Upper lobe of left lung (tissue), 6 donors: ENCODE data around the gene ZNF492. TPM values are rescaled to one million over a fixed set of nuclear protein-coding genes. Genes with fewer than 3 reads are reported as not detected.
"Not testable (repeated sequence)": the region's sequence is repeated elsewhere in the genome, so short reads cannot be mapped to it uniquely, and the experiment has no call there.

Experiments used
- ATAC-seq, 2 donors: fragments of 200-7000 bp; cut with Tn5 transposase; one replicate each; pipeline ENCODE4 v1.9.1; 2022; ENCODE audit warnings: mild to moderate bottlenecking in 2 of 2, moderate library complexity in 2 of 2; ENCODE audit not compliant: low FRiP score in 2 of 2
- DNase-seq, 2 donors: peaks; one replicate each; pipeline ENCODE4 v3.0.0-alpha.2; 2019 to 2020
- H3K27ac ChIP-seq, 4 donors: fragments of 200-600 bp; sonication (generic); one replicate each; pipeline ENCODE4 v1.5.1; 2016 to 2019
- H3K27me3 ChIP-seq, 4 donors: fragments of 200-600 bp; sonication (generic); one replicate each; pipeline ENCODE4 v1.5.1; 2017 to 2019
- H3K36me3 ChIP-seq, 4 donors: fragments of 200-600 bp; sonication (generic); one replicate each; pipeline ENCODE4 v1.5.1; 2016 to 2019
- H3K4me1 ChIP-seq, 4 donors: fragments of 200-600 bp; sonication (generic); one replicate each; pipeline ENCODE4 v1.5.1; 2018 to 2019
- H3K4me3 ChIP-seq, 4 donors: fragments of 200-600 bp; sonication (generic); one replicate each; pipeline ENCODE4 v1.5.1; 2017 to 2019; ENCODE audit warnings: mild to moderate bottlenecking in 2 of 4, moderate library complexity in 1 of 4
- H3K9me3 ChIP-seq, 4 donors: fragments of 200-600 bp; sonication (generic); one replicate each; pipeline ENCODE4 v1.5.1; 2018 to 2019
- CTCF ChIP-seq, 6 experiments: fragments of 450-650 bp in 4 of 6; fragments of 200-600 bp in 2 of 6; sonication (generic) in 2 of 6; IDR thresholded peaks; one replicate each; pipeline ENCODE4 v1.5.1; 2016 to 2019; ENCODE audit warnings: antibody characterized with exemption in 6 of 6
- EP300 ChIP-seq, 4 donors: sonication (generic); formaldehyde crosslinking; IDR thresholded peaks; one replicate each; pipeline ENCODE4 v1.5.1; 2017; ENCODE audit warnings: antibody characterized with exemption in 4 of 4, control low read depth in 2 of 4
- POLR2A ChIP-seq, 4 donors: fragments of 450-650 bp; IDR thresholded peaks; one replicate each; pipeline ENCODE4 v1.5.1; 2016 to 2017; ENCODE audit warnings: antibody characterized with exemption in 4 of 4, mild to moderate bottlenecking in 2 of 4
- POLR2AphosphoS5 ChIP-seq, 2 donors: sonication (generic); formaldehyde crosslinking; IDR thresholded peaks; one replicate each; pipeline ENCODE4 v1.5.1; 2017; ENCODE audit warnings: antibody characterized with exemption in 2 of 2
- WGBS, 2 donors: methylation state at CpG; one replicate each; pipeline ENCODE4 v1.1.5; 2017 to 2018; 5-methylcytosine and 5-hydroxymethylcytosine counted together
- total RNA-seq, 6 donors: library from RNA; depleted of rRNA in 4 of 6; stranded (reverse); fragments of >200 nt in 4 of 6; gene quantifications; one replicate each; pipeline versions ENCODE4 v1.1.0 to v1.2.1, GENCODE V29; 2016 to 2021
- donor health status: DM: no; HTN: no; CAD: no; lungs with moderate emphysema.
- donor health status: DM: no; HTN: yes; CAD: no; lungs with severe emphysema.

ZNF492 gene
- total RNA-seq, 6 donors from 2014 or later, result 0.15 to 2.1 (median 0.40) TPM; not detected in 2

DNA sequence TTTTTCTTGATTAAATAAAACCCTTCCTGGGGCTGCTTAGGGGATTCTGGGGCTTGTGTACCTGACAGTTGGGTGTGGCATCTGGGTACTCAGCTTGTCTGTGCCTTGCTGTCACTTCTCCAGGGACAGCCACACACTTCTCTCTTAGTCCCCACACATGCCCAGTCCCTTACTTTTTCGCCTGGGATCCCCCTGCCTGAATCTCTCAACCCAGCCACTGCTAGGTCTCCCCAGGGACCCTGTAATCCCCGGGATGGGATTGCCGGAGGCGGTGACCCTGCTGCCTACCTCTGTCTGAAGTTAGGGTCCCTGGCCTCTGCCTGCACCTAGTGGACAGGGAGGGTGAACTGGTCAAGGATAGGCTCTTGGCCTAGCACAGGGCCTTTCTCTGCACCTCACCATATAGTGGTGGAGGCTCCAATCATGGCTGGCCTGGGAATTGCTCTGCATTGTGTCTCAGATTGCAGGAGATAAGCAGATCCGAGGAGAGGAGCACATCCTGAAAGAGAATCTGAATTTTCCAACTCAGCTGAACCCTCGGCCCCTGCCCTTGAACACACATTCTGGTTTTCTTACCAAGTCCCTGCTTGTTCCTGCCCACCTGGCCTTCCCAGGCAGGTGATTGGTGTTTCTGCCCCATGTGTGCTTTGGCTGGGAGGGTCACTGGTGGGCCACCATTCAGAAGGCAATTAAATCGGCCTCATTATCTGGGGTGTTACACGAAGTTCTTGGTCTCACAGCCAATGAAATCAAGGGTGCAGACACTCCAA lies 8.7 kb upstream of the ZNF492 start:
- H3K27me3 ChIP-seq, result peaks cover 0 to 10% (median 0%) of the 10 kb centered on the region in 4 donors
- DNase-seq, result peak in 1 of 2 donors; percentile 12
- H3K9me3 ChIP-seq, result peaks cover 0 to 19% (median 0%) of the 10 kb centered on the region in 4 donors
- ATAC-seq, result no peak
- no peak for TF ChIP-seq EP300 (IDR thresholded peaks at IDR 0.05)
- TF ChIP-seq CTCF (IDR thresholded peaks at IDR 0.05), result no peak
- TF ChIP-seq POLR2A (IDR thresholded peaks at IDR 0.05), result no peak
- no peak for TF ChIP-seq POLR2AphosphoS5 (IDR thresholded peaks at IDR 0.05)
- H3K36me3 ChIP-seq, result no peaks in the 10 kb centered on the region
- peaks cover 0 to 9% (median 3%) of the 10 kb centered on the region in 4 donors for H3K4me1 ChIP-seq
- no peak overlapping the region for H3K27ac ChIP-seq
- H3K4me3 ChIP-seq, result no peak overlapping the region
- WGBS, 2 donors, result 73 to 77% methylated on average over 8 of the region's 8 CpGs

DNA sequence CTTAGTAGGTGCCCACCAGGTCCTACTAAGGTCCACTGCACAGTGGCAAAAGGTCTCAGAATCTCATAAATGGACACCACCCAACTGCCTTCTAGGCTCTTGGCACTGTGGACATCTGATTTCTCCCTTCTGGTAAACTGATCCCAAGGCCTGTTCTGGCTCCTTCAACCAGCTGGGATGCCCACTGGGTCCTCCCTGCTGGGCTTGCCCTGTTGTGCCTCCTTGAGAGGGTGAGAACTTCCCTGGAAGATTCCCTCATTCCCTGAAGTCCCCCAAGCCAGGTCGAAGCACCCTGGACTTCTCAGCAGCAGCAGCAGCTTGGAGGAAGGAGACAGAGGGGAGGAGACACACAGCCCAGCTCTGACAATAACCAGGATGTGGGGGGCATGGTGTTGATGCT lies 6.6 kb upstream of the ZNF492 start:
- 71 to 80% methylated on average over 1 of the region's 1 CpG for WGBS, 2 donors
- Histone ChIP-seq H3K4me1 (peaks cover 0 to 9% (median 3%) of the 10 kb centered on the region in 4 donors), H3K36me3 (no peaks in the 10 kb centered on the region), H3K9me3 (peaks cover 0 to 19% (median 0%) of the 10 kb centered on the region in 4 donors), H3K27ac (no peak overlapping the region), H3K27me3 (peaks cover 0 to 10% (median 0%) of the 10 kb centered on the region in 4 donors), H3K4me3 (no peak overlapping the region)
- ATAC-seq (no peak), DNase-seq (no peak)
- TF ChIP-seq CTCF (IDR thresholded peaks at IDR 0.05) (no peak), POLR2AphosphoS5 (IDR thresholded peaks at IDR 0.05) (no peak), EP300 (IDR thresholded peaks at IDR 0.05) (no peak), POLR2A (IDR thresholded peaks at IDR 0.05) (no peak)

DNA sequence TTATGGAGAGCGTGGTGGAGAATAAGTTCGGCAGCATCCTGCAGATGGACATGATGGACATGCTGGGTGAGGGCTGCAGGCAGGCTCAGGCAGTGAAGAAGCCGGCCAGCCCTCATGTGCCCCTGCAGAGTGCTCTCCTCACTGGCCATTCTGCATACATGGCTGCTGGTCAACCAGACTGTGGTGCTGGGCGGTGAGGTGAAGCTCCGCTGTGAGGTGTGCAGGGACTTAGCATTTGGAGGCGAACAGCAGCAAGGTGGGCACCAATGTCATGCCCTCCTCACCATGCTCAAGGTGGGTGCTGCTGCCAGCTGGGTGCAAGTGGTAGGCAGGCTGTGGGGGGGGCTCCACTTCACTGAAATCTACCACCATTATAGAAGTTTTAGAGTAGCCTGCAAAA lies 5.7 kb upstream of the ZNF492 start:
- 76 to 93% methylated on average over 4 to 6 of the region's 6 CpGs for WGBS, 2 donors
- no peak for DNase-seq
- Histone ChIP-seq H3K9me3 (peaks cover 0 to 12% (median 0%) of the 10 kb centered on the region in 4 donors), H3K4me3 (no peak overlapping the region), H3K27ac (no peak overlapping the region), H3K27me3 (peaks cover 0 to 3% (median 0%) of the 10 kb centered on the region in 4 donors), H3K4me1 (peaks cover 0 to 2% (median 0%) of the 10 kb centered on the region in 4 donors), H3K36me3 (no peaks in the 10 kb centered on the region)
- TF ChIP-seq POLR2A (IDR thresholded peaks at IDR 0.05) (no peak), EP300 (IDR thresholded peaks at IDR 0.05) (no peak), POLR2AphosphoS5 (IDR thresholded peaks at IDR 0.05) (no peak), CTCF (IDR thresholded peaks at IDR 0.05) (no peak)
- no peak for ATAC-seq

- peak overlapping the region; percentile 33 to 72 (median 56) for H3K4me3 ChIP-seq
- WGBS, 2 donors, result 0% methylated on average over 11 to 20 of the region's 24 CpGs
- TF ChIP-seq POLR2AphosphoS5 (IDR thresholded peaks at IDR 0.05) (no peak), CTCF (IDR thresholded peaks at IDR 0.05) (no peak), EP300 (IDR thresholded peaks at IDR 0.05) (no peak), POLR2A (IDR thresholded peaks at IDR 0.05) (no peak)
- no peaks in the 10 kb centered on the region for H3K27me3 ChIP-seq
- H3K4me1 ChIP-seq, result peaks cover 0 to 10% (median 5%) of the 10 kb centered on the region in 4 donors
- no peaks in the 10 kb centered on the region for H3K9me3 ChIP-seq
- H3K36me3 ChIP-seq, result no peaks in the 10 kb centered on the region
- peak overlapping the region in 1 of 4 donors; percentile 18 for H3K27ac ChIP-seq
- DNase-seq (peak in 1 of 2 donors; percentile 70), ATAC-seq (peak in 1 of 2 donors; percentile 34)
Measured at GRCh38 chr19:22634450-22634827, 315 bp downstream of the ZNF492 start.

GRCh38 chr19:22685493-22685892 lies 51.4 kb downstream of the ZNF492 start:
- not testable (repeated sequence) for DNase-seq, H3K27ac ChIP-seq, H3K4me1 ChIP-seq, H3K27me3 ChIP-seq, H3K4me3 ChIP-seq, ATAC-seq, H3K36me3 ChIP-seq
- peaks cover 14 to 67% (median 39%) of the 10 kb centered on the region in 4 donors for H3K9me3 ChIP-seq
- 93 to 97% methylated on average over 2 of the region's 2 CpGs for WGBS, 2 donors

DNA sequence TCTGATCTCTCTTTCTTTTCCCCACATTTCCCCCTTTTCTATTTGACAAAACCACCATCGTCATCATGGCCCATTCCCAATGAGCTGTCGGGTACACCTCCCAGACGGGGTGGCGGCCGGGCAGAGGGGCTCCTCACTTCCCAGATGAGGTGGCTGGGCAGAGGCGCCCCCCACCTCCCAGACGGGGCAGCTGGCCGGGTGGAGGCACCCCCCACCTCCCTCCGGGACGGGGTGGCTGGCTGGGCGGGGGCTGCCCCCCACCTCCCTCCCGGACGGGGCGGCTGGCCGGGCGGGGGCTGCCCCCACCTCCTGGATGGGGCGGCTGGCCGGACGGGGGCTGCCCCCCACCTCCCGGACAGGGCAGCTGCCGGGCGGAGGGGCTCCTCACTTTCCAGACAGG lies 68.5 kb downstream of the ZNF492 start:
- peaks cover 0 to 56% (median 13%) of the 10 kb centered on the region in 4 donors for H3K9me3 ChIP-seq
- H3K36me3 ChIP-seq, H3K4me3 ChIP-seq, ATAC-seq, H3K27me3 ChIP-seq, H3K4me1 ChIP-seq, H3K27ac ChIP-seq: not testable (repeated sequence)
- peak in 1 of 2 donors; percentile 56 for DNase-seq
- WGBS, 2 donors, result 95 to 98% methylated on average over 6 to 16 of the region's 22 CpGs

GRCh38 chr19:22703096-22703495 lies 69.0 kb downstream of the ZNF492 start:
- 96 to 98% methylated on average over 13 to 26 of the region's 28 CpGs for WGBS, 2 donors
- H3K27me3 ChIP-seq, H3K36me3 ChIP-seq, H3K4me1 ChIP-seq, H3K27ac ChIP-seq, H3K4me3 ChIP-seq, ATAC-seq: not testable (repeated sequence)
- H3K9me3 ChIP-seq, result peaks cover 0 to 57% (median 12%) of the 10 kb centered on the region in 4 donors
- DNase-seq, result peak in 1 of 2 donors; percentile 74
